AML-193 (cell line): ENCODE data around the gene FZD1.

Experiments used
- DNase-seq, 2 experiments: peaks; one replicate each; lab custom pipeline; 2025; lab: John Stamatoyannopoulos, UW

FZD1 gene

GRCh38 chr7:91264924-91265681 lies 870 bp downstream of the FZD1 start:
- peak; percentile 1 to 32 for DNase-seq

- no peak for DNase-seq
These were observed 1.4 kb downstream of the FZD1 start for GRCh38 chr7:91265693-91266066.

GRCh38 chr7:91266067-91266688 lies 1.9 kb downstream of the FZD1 start:
- DNase-seq = no peak

- no peak for DNase-seq
These were observed 2.5 kb downstream of the FZD1 start for GRCh38 chr7:91266689-91267090.

GRCh38 chr7:91267171-91267955 lies 3.1 kb downstream of the FZD1 start:
- DNase-seq = no peak

GRCh38 chr7:91270372-91270771 lies 6.1 kb downstream of the FZD1 start:
- no peak for DNase-seq

GRCh38 chr7:91276909-91277308 lies 12.7 kb downstream of the FZD1 start:
- DNase-seq = no peak

GRCh38 chr7:91280185-91280584 lies 16.0 kb downstream of the FZD1 start:
- DNase-seq = no peak

- DNase-seq = no peak
These were observed 16.4 kb downstream of the FZD1 start for GRCh38 chr7:91280604-91281003.

- no peak for DNase-seq
These were observed 21.6 kb downstream of the FZD1 start for GRCh38 chr7:91285696-91286355.

- DNase-seq = no peak
These were observed 22.2 kb downstream of the FZD1 start for GRCh38 chr7:91286432-91286831.

GRCh38 chr7:91287371-91288084 lies 23.3 kb downstream of the FZD1 start:
- no peak for DNase-seq

- peak; percentile 30 to 36 for DNase-seq
These were observed 24.1 kb downstream of the FZD1 start for GRCh38 chr7:91288208-91288824.

- no peak for DNase-seq
These were observed 25.5 kb downstream of the FZD1 start for GRCh38 chr7:91289633-91290254.

- DNase-seq = no peak
These were observed 27.1 kb downstream of the FZD1 start for GRCh38 chr7:91291302-91291701.

- DNase-seq = no peak
These were observed 27.7 kb downstream of the FZD1 start for GRCh38 chr7:91291902-91292301.

- DNase-seq = no peak
These were observed 28.3 kb downstream of the FZD1 start for GRCh38 chr7:91292506-91292905.

- no peak for DNase-seq
These were observed 28.9 kb downstream of the FZD1 start for GRCh38 chr7:91293136-91293535.

- DNase-seq = no peak
These were observed 29.6 kb downstream of the FZD1 start for GRCh38 chr7:91293840-91294239.

- no peak for DNase-seq
These were observed 30.5 kb downstream of the FZD1 start for GRCh38 chr7:91294639-91295220.

- DNase-seq = no peak
These were observed 31.3 kb downstream of the FZD1 start for GRCh38 chr7:91295576-91295975.
